ENCODE results near the gene PITPNM3.

Gene PITPNM3

GRCh38 chr17:6471531-6472465 lies 84.6 kb downstream of the PITPNM3 start:
- DNase-seq (ENCODE audit: low spot score), result no peak
- no peak for TF ChIP-seq CTCF (IDR thresholded peaks at IDR 0.05; ENCODE audit: extremely low read depth, insufficient read depth, missing control alignments)
- in situ Hi-C loops (cut with MboI; ENCODE audit: low pct_unique_long_range_greater_than_20kb, low sequenced_read_pairs, unreplicated experiment), result no loop called here

- in situ Hi-C loops (cut with MboI; ENCODE audit: low pct_unique_long_range_greater_than_20kb, low sequenced_read_pairs, unreplicated experiment), result no loop called here
- no peak for TF ChIP-seq CTCF (IDR thresholded peaks at IDR 0.05; ENCODE audit: extremely low read depth, insufficient read depth, missing control alignments)
- DNase-seq (ENCODE audit: low spot score), result no peak
Measured at GRCh38 chr17:6470751-6471521, 85.4 kb downstream of the PITPNM3 start.

DNA sequence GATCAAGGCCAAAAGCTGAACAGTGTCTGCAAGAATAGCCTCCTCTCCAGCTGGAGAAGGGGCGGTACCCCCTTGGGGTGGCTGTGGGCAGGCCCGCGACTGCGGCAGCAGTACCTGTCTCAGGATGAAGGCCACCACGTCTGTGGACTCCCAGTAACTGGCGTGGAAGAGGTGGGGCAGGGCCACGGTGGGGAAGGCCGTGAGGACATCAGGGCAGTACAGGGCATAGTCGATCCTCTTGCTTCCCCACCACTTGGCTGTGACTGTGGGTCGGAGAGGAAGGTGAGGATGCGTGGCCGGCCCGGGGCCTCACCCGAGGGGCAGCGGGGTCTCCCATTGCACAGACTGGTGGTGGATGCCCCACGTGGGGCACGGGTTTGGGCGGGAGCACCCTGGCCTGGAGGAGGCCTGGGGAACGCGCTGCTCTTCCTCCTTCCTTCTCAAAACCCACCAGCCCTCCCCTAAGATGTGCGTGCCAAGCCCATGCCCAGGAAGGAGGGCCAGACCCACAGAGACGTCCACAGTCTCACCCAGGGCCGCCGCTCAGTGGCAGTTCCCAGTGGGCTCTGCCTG lies 86.1 kb downstream of the PITPNM3 start:
- TF ChIP-seq CTCF (IDR thresholded peaks at IDR 0.05; ENCODE audit: extremely low read depth, insufficient read depth, missing control alignments), result no peak
- DNase-seq (ENCODE audit: low spot score), result no peak
- in situ Hi-C loops (cut with MboI; ENCODE audit: low pct_unique_long_range_greater_than_20kb, low sequenced_read_pairs, unreplicated experiment), result no loop called here

GRCh38 chr17:6468051-6468790 lies 88.1 kb downstream of the PITPNM3 start:
- TF ChIP-seq CTCF (IDR thresholded peaks at IDR 0.05; ENCODE audit: extremely low read depth, insufficient read depth, missing control alignments), result no peak
- in situ Hi-C loops (cut with MboI; ENCODE audit: low pct_unique_long_range_greater_than_20kb, low sequenced_read_pairs, unreplicated experiment), result no loop called here
- DNase-seq (ENCODE audit: low spot score), result no peak

GRCh38 chr17:6467567-6467966 lies 88.8 kb downstream of the PITPNM3 start:
- in situ Hi-C loops (cut with MboI; ENCODE audit: low pct_unique_long_range_greater_than_20kb, low sequenced_read_pairs, unreplicated experiment), result no loop called here
- no peak for TF ChIP-seq CTCF (IDR thresholded peaks at IDR 0.05; ENCODE audit: extremely low read depth, insufficient read depth, missing control alignments)
- DNase-seq (ENCODE audit: low spot score), result no peak

Data from GM13977 (cell line).